NCI-H1092 treated with DMSO at 0.1 percent for 48 hours (cell line): ENCODE data around the gene TLX1.
"Not testable (repeated sequence)": the region's sequence is repeated elsewhere in the genome, so short reads cannot be mapped to it uniquely, and the experiment has no call there.

Experiments used
- DNase-seq: peaks from one replicate; lab custom pipeline; 2025; lab: John Stamatoyannopoulos, UW

TLX1 gene

DNA sequence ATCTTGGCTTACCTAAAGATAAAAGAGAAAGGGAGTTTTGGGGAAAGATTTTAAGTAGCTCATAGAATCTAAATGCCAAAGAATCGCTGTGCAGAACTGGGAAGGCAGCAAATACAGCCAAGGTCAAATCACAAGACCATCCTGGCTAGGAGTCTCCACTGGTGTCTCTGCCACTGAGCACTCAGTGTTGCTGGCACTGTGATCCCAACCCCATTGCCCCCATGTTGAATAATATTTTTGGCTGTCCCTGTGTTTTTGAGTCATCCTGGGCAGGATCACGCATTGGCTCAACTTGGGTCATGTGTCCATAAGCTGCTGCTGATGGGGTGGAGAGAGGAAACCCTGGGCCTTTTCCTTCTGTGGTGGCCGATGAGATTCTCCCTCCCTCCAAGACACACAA lies 21.2 kb downstream of the TLX1 start:
- no peak for DNase-seq

GRCh38 chr10:101154506-101154905 lies 23.4 kb downstream of the TLX1 start:
- not testable (repeated sequence) for DNase-seq

DNA sequence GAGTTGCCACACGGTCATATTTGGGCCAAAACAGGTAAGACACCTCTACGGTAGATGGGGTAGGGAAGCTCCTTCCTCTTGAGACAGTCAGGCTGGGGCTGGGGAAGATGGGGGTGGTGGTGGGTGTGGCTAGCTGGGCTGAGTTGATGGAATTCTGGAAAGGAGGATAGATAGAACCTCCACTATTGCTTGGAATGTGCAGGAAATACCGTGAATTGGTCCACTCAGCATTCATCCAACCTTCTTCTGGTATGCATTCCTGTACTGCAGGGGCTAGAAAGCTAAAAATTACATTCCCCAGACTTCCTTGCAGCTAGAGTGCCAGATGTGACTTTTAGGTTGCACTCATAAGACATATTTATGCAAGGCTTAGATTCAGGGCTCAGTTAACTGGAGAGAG lies 24.8 kb downstream of the TLX1 start:
- no peak for DNase-seq

DNA sequence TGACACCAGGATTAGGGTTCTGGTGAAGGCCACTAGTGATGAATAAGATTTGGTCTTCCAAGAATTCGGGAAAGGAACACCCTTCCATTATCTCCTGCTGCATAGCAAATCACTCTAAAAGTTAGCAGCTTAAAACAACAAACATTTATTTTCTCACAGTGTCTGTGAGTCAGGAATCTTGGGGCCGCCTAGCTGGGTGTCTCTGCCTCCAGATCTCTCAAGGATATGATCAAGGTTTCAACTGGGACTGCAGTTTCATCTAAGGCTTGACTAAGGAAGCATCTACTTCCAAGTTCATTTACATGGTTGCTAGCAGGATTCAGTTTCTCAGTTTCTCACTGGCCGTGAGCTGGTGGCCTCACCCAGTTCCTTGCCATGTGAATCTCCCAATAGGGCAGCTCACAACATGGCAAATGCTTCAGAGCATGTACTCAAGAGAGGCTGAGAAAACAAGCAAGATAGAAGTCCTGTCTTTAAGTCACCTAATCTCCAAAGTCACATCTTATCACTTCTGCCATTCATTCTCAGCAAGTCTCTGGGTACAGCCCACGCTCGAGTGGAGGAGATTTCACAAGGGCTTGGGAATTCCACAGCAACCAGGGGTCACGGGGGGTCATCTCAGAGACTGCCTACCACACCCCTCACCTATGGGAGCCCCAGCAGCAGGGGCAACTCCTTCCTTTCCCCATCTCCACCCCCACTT lies 26.8 kb downstream of the TLX1 start:
- DNase-seq: no peak

DNA sequence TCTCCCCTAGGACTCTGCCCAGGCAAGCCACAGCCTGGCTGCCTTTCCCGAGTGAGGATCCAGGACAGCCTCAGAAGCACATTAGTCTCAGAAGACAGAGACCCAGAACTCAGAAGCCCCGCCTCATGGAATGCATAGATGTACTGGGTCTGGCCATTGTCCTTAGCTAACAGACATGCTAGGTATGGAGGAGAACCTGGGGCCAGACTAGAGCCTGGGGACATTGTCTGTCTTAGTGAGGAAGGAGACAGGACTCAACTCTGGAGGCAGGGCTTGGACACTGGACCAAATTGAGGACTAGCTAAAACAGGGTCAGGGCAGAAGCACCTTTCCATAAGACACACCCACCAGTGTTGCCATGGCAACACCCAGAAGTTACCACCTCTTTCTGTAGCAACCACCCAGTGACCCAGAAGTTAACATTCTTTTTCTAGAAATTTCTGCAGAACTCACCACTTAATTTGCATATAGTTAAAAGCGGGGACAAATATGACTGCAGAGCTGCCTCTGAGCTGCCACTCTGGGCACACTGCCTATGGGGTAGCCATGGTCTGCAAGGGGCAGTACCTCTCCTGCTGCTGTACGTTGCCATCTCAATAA lies 27.5 kb downstream of the TLX1 start:
- no peak for DNase-seq

GRCh38 chr10:101161494-101162299 lies 30.6 kb downstream of the TLX1 start:
- peak; percentile 59 for DNase-seq

- DNase-seq: peak; percentile 6
Observed at GRCh38 chr10:101162677-101163076, 31.6 kb downstream of the TLX1 start.

GRCh38 chr10:101164020-101164419 lies 32.9 kb downstream of the TLX1 start:
- DNase-seq: no peak

DNA sequence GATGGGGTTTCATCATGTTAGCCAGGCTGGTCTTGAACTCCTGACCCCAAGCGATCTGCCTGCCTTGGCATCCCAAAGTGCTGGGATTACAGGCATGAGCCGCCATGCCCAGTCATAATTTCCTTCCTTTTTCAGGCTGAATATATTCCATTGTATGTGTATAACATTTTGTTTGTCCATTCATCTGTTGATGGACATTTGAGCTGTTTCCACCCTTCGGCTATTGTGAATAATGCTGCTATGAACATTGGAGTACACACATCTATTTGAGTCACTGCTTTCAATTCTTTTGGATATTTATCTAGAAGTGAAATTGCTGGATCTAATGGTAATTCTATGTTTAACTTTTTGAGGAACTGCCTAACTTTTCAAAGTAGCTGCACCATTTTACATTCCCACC lies 34.6 kb downstream of the TLX1 start:
- no peak for DNase-seq

GRCh38 chr10:101166430-101166829 lies 35.3 kb downstream of the TLX1 start:
- no peak for DNase-seq

DNA sequence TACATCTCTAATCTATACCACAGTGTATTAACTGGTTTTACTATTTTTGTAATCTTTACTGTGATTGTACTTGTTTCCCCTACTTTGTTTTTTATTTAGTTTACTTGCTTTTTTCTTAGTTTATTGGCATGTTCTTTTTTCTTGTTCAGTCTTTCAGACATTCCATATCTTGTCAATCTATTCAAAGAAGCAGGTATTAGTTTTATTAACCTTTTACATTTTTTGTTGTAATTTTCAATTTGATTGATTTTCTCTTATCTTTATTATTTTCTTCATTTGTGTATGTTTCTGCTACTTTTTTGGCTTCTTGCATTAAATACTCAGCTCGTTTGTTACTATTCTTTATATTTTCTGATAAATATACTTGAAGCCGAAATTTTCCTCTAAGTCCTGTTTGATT lies 41.6 kb downstream of the TLX1 start:
- DNase-seq: no peak

GRCh38 chr10:101174319-101174718 lies 43.2 kb downstream of the TLX1 start:
- no peak for DNase-seq

DNA sequence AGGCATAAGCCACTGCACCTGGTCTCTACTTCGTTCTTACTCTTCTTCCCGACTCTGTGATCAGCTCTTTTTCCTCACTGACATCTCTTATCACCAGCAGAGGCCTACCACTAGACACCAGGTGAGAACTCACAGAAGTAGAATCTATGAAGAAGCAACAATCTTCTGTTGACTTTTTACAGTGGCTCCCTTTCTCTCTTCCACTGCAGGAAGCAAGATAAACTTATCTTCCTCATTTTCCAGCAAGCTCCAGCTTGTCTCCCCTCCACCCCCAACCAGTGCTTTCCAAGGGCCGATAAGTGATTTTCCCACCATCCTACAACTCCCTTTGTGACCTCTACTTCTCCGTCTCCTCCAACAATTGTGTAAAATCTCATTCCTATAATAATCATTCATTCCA lies 45.5 kb downstream of the TLX1 start:
- DNase-seq: no peak

DNA sequence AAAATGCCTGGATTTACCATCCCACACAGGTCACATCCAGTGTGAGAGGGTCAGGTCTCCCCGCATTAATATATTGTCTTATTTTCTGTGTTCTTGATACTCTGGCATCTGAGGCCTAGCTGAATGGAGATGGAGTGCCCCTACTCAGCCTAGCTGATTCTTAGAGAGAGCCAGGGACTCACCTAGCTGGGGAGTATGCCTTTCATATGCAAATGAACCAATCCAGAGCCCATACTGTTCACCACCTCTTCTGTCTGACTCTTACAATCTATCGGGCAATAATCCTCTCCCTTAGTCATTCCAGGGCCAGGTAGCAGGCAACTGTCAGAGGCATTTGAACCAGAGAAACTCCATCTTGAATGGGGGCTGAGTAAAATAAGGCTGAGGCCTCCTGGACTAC lies 51.8 kb downstream of the TLX1 start:
- no peak for DNase-seq

DNA sequence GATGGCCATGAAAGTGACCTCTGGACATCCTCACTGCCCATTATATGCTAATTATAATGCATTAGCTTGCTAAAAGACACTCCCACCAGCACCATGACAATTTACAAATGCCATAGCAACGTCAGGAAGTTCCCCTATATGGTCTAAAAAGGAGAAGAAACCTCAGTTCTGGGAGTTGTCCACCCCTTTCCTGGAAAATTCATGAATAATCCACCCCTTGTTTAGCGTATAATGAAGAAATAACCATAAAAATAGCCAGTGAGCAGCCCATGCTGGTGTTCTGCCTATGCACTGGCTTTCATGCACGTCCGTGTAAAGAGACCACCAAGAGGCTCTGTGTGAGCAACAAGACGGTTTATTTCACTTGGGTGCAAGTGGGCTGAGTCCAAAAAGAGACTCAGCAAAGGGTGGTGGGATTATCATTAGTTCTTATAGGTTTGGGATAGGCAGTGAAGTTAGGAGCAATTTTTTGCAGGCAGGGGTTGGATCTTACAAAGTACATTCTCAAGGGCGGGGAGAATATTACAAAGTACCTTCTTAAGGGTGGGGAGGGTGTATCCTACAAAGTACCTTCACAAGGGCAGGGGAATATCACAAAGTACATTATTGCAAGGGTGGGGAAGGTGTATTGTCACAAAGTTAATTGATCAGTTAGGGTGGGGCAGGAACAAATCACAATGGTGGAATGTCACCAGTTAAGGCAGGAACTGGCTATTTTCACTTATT lies 52.5 kb downstream of the TLX1 start:
- DNase-seq: no peak
